Esophagus muscularis mucosa (tissue), 4 donors: ENCODE results near the gene VWC2L.

Experiments
- EP300 ChIP-seq: sonication (generic); formaldehyde crosslinking; IDR thresholded peaks from one replicate; pipeline ENCODE4 v1.6.1; 2017; ENCODE audit warnings: antibody characterized with exemption
- POLR2A ChIP-seq: fragments of 450-650 bp; IDR thresholded peaks from one replicate; pipeline ENCODE4 v1.6.1; 2017; ENCODE audit warnings: antibody characterized with exemption, moderate library complexity, mild to moderate bottlenecking, low read depth
- POLR2AphosphoS5 ChIP-seq, 2 donors: sonication (generic); formaldehyde crosslinking; IDR thresholded peaks; one replicate each; pipeline ENCODE4 v1.6.1; 2017; ENCODE audit warnings: antibody characterized with exemption in 2 of 2
- TF ChIP-seq, protein P1 (sequence below), 3 experiments: fragments of 200-600 bp in 2 of 3; fragments of 450-650 bp in 1 of 3; sonication (generic) in 2 of 3; IDR thresholded peaks; one replicate each; pipeline ENCODE4 v1.5.1; 2017 to 2019; ENCODE audit warnings: antibody characterized with exemption in 3 of 3, mild to moderate bottlenecking in 2 of 3, moderate library complexity in 1 of 3

- TF ChIP-seq EP300 = no peak
- no peak for TF ChIP-seq POLR2AphosphoS5 (IDR thresholded peaks at IDR 0.05)
- TF ChIP-seq POLR2A = no peak
- TF ChIP-seq, protein P1, sequence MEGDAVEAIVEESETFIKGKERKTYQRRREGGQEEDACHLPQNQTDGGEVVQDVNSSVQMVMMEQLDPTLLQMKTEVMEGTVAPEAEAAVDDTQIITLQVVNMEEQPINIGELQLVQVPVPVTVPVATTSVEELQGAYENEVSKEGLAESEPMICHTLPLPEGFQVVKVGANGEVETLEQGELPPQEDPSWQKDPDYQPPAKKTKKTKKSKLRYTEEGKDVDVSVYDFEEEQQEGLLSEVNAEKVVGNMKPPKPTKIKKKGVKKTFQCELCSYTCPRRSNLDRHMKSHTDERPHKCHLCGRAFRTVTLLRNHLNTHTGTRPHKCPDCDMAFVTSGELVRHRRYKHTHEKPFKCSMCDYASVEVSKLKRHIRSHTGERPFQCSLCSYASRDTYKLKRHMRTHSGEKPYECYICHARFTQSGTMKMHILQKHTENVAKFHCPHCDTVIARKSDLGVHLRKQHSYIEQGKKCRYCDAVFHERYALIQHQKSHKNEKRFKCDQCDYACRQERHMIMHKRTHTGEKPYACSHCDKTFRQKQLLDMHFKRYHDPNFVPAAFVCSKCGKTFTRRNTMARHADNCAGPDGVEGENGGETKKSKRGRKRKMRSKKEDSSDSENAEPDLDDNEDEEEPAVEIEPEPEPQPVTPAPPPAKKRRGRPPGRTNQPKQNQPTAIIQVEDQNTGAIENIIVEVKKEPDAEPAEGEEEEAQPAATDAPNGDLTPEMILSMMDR (IDR thresholded peaks at IDR 0.05) = no peak
Measured at GRCh38 chr2:214558341-214558740, 147.5 kb downstream of the VWC2L start.
